Pancreas (tissue), 10 donors: ENCODE results near the gene IFITM10. TPM values are rescaled to one million over a fixed set of nuclear protein-coding genes. Genes with fewer than 3 reads are reported as not detected.

ENCODE experiments used
- ATAC-seq, 4 donors: fragments of 200-7000 bp; cut with Tn5 transposase; one replicate each; pipeline versions ENCODE4 v1.8.0 to v1.9.1; 2020; ENCODE audit warnings: mild to moderate bottlenecking in 4 of 4, moderate library complexity in 4 of 4
- DNase-seq, 6 donors: peaks; one replicate each; pipeline ENCODE4 v3.0.0-alpha.2; 2020
- FAIRE-seq: peaks from 2 replicates; lab custom pipeline; 2012; peaks lifted over from hg19 to GRCh38; lab: Jason Lieb, UNC
- H3K27ac ChIP-seq, 4 donors: fragments of 200-600 bp; sonication (generic); 1 replicate in 3 of 4; 2 replicates in 1 of 4; pipeline versions ENCODE4 v1.5.0 to v1.8.0; 2020
- H3K27me3 ChIP-seq, 4 donors: fragments of 200-600 bp; one replicate each; pipeline ENCODE4 v1.8.0; 2021
- H3K36me3 ChIP-seq, 3 donors: fragments of 200-600 bp; sonication (generic) in 1 of 3; one replicate each; pipeline versions ENCODE4 v1.5.0 to v1.8.0; 2020 to 2021
- H3K4me1 ChIP-seq, 3 donors: fragments of 200-600 bp; one replicate each; pipeline ENCODE4 v1.8.0; 2021
- H3K4me3 ChIP-seq, 4 donors: fragments of 200-600 bp; sonication (generic) in 2 of 4; one replicate each; pipeline versions ENCODE4 v1.5.0 to v1.8.0; 2020 to 2021
- H3K9me3 ChIP-seq, 4 donors: fragments of 200-600 bp; one replicate each; pipeline ENCODE4 v1.8.0; 2021
- WGBS, 2 donors: extraction: QIAGEN DNeasy Blood & Tissue Kit; methylation state at CpG; one replicate each; pipeline ENCODE4 v1.1.7; 2013; 5-methylcytosine and 5-hydroxymethylcytosine counted together
- intact Hi-C, 3 donors: fragments of 100-400 bp; cut with DNase I; formaldehyde crosslinking; loops; one replicate each; pipeline versions ENCODE4 v1.11.1 to v1.14.2; 2022
- polyA plus RNA-seq, 2 donors: library from polyadenylated mRNA; stranded (reverse); fragments of 200-250 nt; gene quantifications; one replicate each; pipeline ENCODE4 v1.2.3, GENCODE V29; 2013
- total RNA-seq, 6 donors: library from RNA; stranded (reverse); fragmentation: NEBNext Ultra II Directional in 4 of 6; extraction: Animal tissue kit (Norgen Biotek cat#: 25700) in 4 of 6; gene quantifications; one replicate each; pipeline versions ENCODE4 v1.2.1 to v1.2.4, GENCODE V29; 2021 to 2023
- TF ChIP-seq, protein P1 (sequence below), 4 donors: fragments of 200-600 bp; sonication (generic) in 3 of 4; IDR thresholded peaks; one replicate each; pipeline versions ENCODE4 v1.5.0 to v1.8.0; 2021; ENCODE audit warnings: antibody characterized with exemption in 4 of 4
- donor health status: healthy with polysubstance abuse.
- donor health status: DM: no; HTN: no; CAD: no; lungs with moderate emphysema.
- donor health status: DM: no; HTN: no; CAD: no.
- donor health status: control.
- donor health status: control.
- donor health status: Bipolar disorder and iron deficiency.
- donor health status: DM: yes; HTN: yes; CAD: no.
- donor health status: DM: no; HTN: no; CAD: no.
- donor health status: DM: no; HTN: no; CAD: no.
- donor health status: DM: yes; HTN: yes; CAD: no.

Gene IFITM10
- total and polyA plus RNA-seq, 8 donors: 0.28 to 2.0 (median 0.55) TPM

GRCh38 chr11:1753929-1754305, 3.5 kb upstream of the IFITM10 start:
- 91 to 92% methylated on average over 14 of the region's 14 CpGs for WGBS, 2 donors
- TF ChIP-seq, protein P1, sequence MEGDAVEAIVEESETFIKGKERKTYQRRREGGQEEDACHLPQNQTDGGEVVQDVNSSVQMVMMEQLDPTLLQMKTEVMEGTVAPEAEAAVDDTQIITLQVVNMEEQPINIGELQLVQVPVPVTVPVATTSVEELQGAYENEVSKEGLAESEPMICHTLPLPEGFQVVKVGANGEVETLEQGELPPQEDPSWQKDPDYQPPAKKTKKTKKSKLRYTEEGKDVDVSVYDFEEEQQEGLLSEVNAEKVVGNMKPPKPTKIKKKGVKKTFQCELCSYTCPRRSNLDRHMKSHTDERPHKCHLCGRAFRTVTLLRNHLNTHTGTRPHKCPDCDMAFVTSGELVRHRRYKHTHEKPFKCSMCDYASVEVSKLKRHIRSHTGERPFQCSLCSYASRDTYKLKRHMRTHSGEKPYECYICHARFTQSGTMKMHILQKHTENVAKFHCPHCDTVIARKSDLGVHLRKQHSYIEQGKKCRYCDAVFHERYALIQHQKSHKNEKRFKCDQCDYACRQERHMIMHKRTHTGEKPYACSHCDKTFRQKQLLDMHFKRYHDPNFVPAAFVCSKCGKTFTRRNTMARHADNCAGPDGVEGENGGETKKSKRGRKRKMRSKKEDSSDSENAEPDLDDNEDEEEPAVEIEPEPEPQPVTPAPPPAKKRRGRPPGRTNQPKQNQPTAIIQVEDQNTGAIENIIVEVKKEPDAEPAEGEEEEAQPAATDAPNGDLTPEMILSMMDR (IDR thresholded peaks at IDR 0.05): no peak
- intact Hi-C loops: no loop called here
- no peak for ATAC-seq
- Histone ChIP-seq H3K36me3 (peaks cover 2 to 42% (median 11%) of the 10 kb centered on the region in 3 donors), H3K9me3 (no peaks in the 10 kb centered on the region), H3K4me3 (no peak overlapping the region), H3K27me3 (no peaks in the 10 kb centered on the region), H3K27ac (no peak overlapping the region), H3K4me1 (peaks cover 0 to 12% (median 0%) of the 10 kb centered on the region in 3 donors)
- FAIRE-seq: no peak
- DNase-seq: peak in 2 of 6 donors; percentile 55 to 78

DNA sequence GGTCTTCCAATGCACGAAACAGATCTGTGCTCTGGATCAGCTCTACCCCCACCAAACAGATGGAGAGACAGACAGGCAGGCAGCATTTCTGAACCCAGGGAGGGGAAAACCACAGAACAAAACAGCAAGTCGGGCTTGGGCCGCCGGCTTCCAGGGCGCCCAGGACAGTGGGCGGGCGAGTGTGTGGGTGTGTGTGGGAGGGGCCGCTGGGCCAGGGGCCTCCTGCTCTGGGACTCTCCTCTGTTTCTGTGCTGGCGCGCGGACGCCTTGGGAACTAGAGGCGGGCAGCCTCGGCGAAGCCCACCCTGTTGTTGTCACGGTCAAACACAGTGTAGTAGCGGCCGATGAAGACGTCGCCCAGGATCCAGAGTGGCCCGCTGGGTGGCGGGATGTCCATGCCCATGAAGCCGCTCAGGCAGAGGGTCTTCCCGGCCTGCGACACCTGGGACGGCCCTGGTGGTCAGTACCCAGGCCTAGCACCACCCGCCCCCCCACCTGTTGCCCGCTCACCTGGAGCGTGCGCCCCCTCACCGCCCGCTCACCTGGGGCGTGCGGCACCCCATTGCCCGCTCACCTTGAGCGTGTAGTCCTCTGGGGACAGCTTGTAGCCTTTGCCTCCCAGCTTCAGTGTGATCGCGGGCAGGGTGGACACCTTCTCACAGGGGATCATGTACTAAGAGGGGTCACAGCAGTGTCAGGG, 3.0 kb upstream of the IFITM10 start:
- peak in 3 of 6 donors; percentile 29 to 67 (median 54) for DNase-seq
- 94% methylated on average over 38 of the region's 38 CpGs for WGBS, 2 donors
- Histone ChIP-seq H3K36me3 (peaks cover 2 to 37% (median 11%) of the 10 kb centered on the region in 3 donors), H3K4me1 (peaks cover 0 to 12% (median 0%) of the 10 kb centered on the region in 3 donors), H3K9me3 (no peaks in the 10 kb centered on the region), H3K4me3 (no peak overlapping the region), H3K27ac (no peak overlapping the region), H3K27me3 (no peaks in the 10 kb centered on the region)
- intact Hi-C loops: no loop called here
- FAIRE-seq: no peak
- TF ChIP-seq, protein P1 (IDR thresholded peaks at IDR 0.05): no peak
- ATAC-seq: no peak

DNA sequence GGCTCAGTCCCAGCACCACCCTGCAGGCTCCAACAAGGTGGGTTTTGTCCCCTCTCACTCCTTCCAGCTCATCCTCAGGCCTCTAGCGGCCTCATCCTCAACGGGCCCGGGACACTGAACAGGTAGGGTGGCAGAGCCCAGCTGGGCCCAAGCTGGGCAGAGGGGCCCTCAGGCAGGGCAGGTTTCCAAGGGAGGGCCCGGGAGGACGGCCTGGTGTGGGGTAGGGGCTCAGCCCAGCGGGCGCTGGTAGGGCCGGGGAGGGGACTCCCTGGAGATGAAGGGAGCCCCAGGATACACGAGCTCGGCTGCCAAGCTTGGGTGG, 2.5 kb upstream of the IFITM10 start:
- ATAC-seq (no peak), FAIRE-seq (no peak), DNase-seq (peak in 1 of 6 donors; percentile 47)
- Histone ChIP-seq H3K4me3 (no peak overlapping the region), H3K4me1 (peaks cover 0 to 12% (median 0%) of the 10 kb centered on the region in 3 donors), H3K27ac (no peak overlapping the region), H3K36me3 (peaks cover 2 to 37% (median 11%) of the 10 kb centered on the region in 3 donors), H3K9me3 (no peaks in the 10 kb centered on the region), H3K27me3 (no peaks in the 10 kb centered on the region)
- intact Hi-C loops: no loop called here
- TF ChIP-seq, protein P1 (IDR thresholded peaks at IDR 0.05): no peak
- WGBS, 2 donors: 90 to 91% methylated on average over 10 of the region's 10 CpGs

GRCh38 chr11:1751999-1752906, 1.9 kb upstream of the IFITM10 start:
- no peak for ATAC-seq
- FAIRE-seq: no peak
- H3K27ac ChIP-seq: no peak overlapping the region
- DNase-seq: peak in 2 of 6 donors; percentile 59 to 81
- no peaks in the 10 kb centered on the region for H3K9me3 ChIP-seq
- peaks cover 0 to 9% (median 0%) of the 10 kb centered on the region in 3 donors for H3K4me1 ChIP-seq
- WGBS, 2 donors: 80 to 85% methylated on average over 24 of the region's 24 CpGs
- H3K4me3 ChIP-seq: no peak overlapping the region
- no peaks in the 10 kb centered on the region for H3K27me3 ChIP-seq
- TF ChIP-seq, protein P1 (IDR thresholded peaks at IDR 0.05): no peak
- peaks cover 2 to 34% (median 11%) of the 10 kb centered on the region in 3 donors for H3K36me3 ChIP-seq
- intact Hi-C loops: no loop called here
